HepG2 (cell line): ENCODE data around the gene TTC17.

Source experiments
- CTCF ChIP-seq: sonication (generic); formaldehyde crosslinking; IDR thresholded peaks from 2 replicates; pipeline ENCODE4 v1.5.0; 2020; ENCODE audit warnings: mild to moderate bottlenecking, missing genetic modification reagents, moderate library complexity
- GABPA ChIP-seq, 2 experiments: IDR thresholded peaks; 2 replicates each; pipeline ENCODE4 v1.6.1; 2011 to 2016; ENCODE audit warnings: low read depth in 2 of 2, low read length in 1 of 2, missing biosample characterization in 1 of 2, missing genetic modification characterization in 1 of 2
- PPARG ChIP-seq: conservative IDR thresholded peaks from 2 replicates; pipeline ENCODE4 v1.6.1; 2016; ENCODE audit warnings: missing biosample characterization, missing genetic modification reagents
- PRDM10 ChIP-seq: sonication (generic); formaldehyde crosslinking; IDR thresholded peaks from 2 replicates; pipeline ENCODE4 v1.4.0; 2020; ENCODE audit warnings: low read depth, missing genetic modification reagents
- REPIN1 ChIP-seq: sonication (generic); formaldehyde crosslinking; IDR thresholded peaks from 2 replicates; pipeline ENCODE4 v1.8.0; 2022; ENCODE audit warnings: missing genetic modification reagents, low read depth, mild to moderate bottlenecking, borderline replicate concordance
- TMF1 ChIP-seq: sonication (generic); formaldehyde crosslinking; IDR thresholded peaks from 2 replicates; pipeline ENCODE4 v1.8.1; 2022; ENCODE audit warnings: low read depth, missing genetic modification reagents
- ZNF362 ChIP-seq: sonication (generic); formaldehyde crosslinking; IDR thresholded peaks from 2 replicates; pipeline ENCODE4 v1.4.0; 2020; ENCODE audit warnings: missing genetic modification reagents, mild to moderate bottlenecking, borderline replicate concordance
- ZNF589 ChIP-seq: sonication (generic); formaldehyde crosslinking; conservative IDR thresholded peaks from 2 replicates; pipeline ENCODE4 v1.8.0; 2022; ENCODE audit warnings: mild to moderate bottlenecking, moderate library complexity, missing genetic modification reagents

- no peak for TF ChIP-seq TMF1 (CRISPR knock-in tag)
- no peak for TF ChIP-seq ZNF589 (CRISPR knock-in tag)
- no peak for TF ChIP-seq GABPA (IDR thresholded peaks at IDR 0.05; ENCODE audit: low read depth, low read length)
- TF ChIP-seq GABPA (CRISPR knock-in tag; IDR thresholded peaks at IDR 0.05; ENCODE audit: low read depth) = no peak
- no peak for TF ChIP-seq REPIN1
- no peak for TF ChIP-seq PPARG
- no peak for TF ChIP-seq ZNF362 (CRISPR knock-in tag)
- TF ChIP-seq PRDM10 = no peak
- TF ChIP-seq CTCF (CRISPR knock-in tag) = no peak
Measured at GRCh38 chr11:43503417-43503816, 144.7 kb downstream of the TTC17 start.
